ENCODE results near the gene UGGT1.

Gene UGGT1

DNA sequence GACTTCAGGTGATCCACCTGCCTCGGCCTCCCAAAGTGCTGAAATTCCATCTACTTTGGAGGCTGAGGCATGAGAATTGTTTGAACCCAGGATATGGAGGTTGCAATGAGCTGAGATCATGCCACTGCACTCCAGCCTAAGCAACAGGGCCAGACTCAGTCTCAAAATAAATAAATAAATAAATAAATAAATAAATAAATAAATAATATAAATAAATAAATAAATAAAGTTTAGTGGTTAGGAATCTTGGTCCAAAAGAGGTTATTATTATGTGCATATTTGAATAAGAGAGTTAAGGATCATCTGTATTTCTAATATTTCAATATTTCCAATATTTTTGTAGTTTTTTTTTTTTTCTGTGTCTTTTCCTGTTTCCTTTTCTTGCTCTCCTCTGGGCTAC, 136.9 kb downstream of the UGGT1 start:
- no peak for DNase-seq (ENCODE audit: low spot score)

DNA sequence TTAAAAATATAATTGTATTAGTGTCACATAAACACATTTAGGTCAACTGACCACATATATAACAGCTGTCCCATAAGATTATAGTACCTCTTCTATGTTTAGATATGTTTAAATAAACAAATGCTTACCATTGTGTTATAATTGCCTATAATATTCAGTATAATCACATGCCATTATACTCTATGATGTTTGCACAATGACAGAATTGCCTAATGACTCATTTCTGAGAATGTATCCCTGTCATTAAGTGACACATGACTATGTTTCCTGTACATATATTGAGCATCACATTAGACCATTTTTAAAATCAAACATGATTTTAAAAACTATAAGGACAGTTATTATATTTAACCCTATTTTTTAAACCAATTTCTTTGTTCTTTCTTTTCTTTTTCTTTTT, 137.9 kb downstream of the UGGT1 start:
- DNase-seq (ENCODE audit: low spot score): peak; percentile 69

GRCh38 chr2:128232965-128233789, 142.2 kb downstream of the UGGT1 start:
- peak; percentile 68 for DNase-seq (ENCODE audit: low spot score)

- no peak for DNase-seq (ENCODE audit: low spot score)
Observed at GRCh38 chr2:128233790-128234395, 142.9 kb downstream of the UGGT1 start.

- no peak for DNase-seq (ENCODE audit: low spot score)
Observed at GRCh38 chr2:128234613-128235012, 143.6 kb downstream of the UGGT1 start.

DNA sequence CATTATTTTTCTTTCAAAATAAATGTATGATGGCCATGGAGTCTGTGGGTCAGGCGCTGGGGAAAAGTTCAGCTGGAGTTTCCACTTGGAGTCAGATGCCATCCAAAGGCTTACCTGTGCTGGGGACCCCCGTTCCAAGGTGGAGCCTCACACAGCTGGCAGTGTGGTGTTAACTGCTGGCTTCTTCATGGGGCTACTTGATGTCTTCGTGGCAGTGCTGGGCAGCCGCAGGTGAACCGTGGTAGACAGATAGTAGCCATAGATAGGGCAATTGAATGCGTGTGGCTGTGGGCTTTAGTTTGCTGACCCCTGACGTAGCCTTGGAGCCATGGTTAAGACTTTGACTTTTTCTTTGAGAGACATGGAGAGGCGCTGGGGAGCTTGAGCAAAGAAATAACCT, 144.6 kb downstream of the UGGT1 start:
- DNase-seq (ENCODE audit: low spot score): no peak

DNA sequence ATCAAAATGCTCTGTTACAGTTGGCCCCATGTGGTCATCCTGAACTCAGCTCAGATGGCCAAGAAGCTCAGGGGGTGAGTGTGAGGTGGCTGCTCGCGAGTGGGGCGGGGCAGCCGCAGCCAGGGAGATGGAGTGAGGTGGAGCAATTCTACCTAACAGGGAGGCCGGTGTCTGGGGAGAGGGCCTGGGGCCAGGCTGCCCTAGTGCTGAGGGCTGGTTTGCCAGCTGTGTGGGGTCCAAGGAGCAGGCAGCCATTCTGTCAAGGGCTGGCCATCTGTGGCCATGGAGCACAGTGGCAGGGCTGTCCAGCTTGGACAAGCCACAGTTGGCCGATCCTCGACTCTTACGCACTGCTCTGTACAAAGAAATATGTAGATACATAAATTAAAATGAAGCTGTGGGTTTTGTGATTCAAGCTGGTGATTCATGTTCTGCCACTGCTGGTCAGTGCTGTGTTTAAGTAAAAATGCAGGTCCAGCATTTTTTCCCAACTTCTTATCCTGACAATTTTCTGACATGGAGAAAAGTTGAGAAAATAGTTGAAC, 145.6 kb downstream of the UGGT1 start:
- DNase-seq (ENCODE audit: low spot score): no peak

- DNase-seq (ENCODE audit: low spot score): peak; percentile 56
Observed at GRCh38 chr2:128237081-128237534, 146.1 kb downstream of the UGGT1 start.

GRCh38 chr2:128237911-128238697, 147.1 kb downstream of the UGGT1 start:
- DNase-seq (ENCODE audit: low spot score): no peak

- DNase-seq (ENCODE audit: low spot score): no peak
Observed at GRCh38 chr2:128241896-128242295, 150.9 kb downstream of the UGGT1 start.

All from kidney capillary endothelial cell (primary cell).